DND-41 (cell line): ENCODE results near the gene RAB3C.

Source experiments
- EZH2 ChIP-seq: IDR thresholded peaks from 3 replicates; pipeline ENCODE4 v1.6.1; 2012; ENCODE audit warnings: borderline replicate concordance, low read depth, mild to moderate bottlenecking, moderate library complexity, low read length, inconsistent platforms; ENCODE audit not compliant: severe bottlenecking
- TF ChIP-seq, protein P1 (sequence below): IDR thresholded peaks from 2 replicates; pipeline ENCODE4 v1.5.1; 2012; ENCODE audit warnings: borderline replicate concordance, low read length, moderate library complexity, mild to moderate bottlenecking; ENCODE audit not compliant: poor library complexity, severe bottlenecking; ENCODE audit errors: extremely low read depth

DNA sequence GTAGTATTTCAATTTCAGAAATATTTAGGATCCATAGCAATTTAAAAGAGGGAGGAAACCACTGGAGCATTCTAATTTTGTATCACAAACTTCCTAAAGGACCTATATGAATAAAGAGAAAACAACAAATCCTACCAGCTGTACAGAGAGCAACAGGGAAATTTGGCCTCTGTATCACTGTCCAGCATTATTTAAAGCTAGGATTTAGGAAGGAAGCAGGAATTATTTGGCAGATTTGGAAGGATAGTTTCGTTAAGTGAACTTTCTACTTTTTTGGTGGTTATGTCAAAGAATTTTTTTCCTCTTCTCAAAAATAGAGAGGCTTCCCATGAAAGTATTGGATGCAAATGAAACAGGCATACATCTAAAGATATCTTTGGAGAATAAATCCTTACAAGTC, 269.7 kb downstream of the RAB3C start:
- TF ChIP-seq, protein P1, sequence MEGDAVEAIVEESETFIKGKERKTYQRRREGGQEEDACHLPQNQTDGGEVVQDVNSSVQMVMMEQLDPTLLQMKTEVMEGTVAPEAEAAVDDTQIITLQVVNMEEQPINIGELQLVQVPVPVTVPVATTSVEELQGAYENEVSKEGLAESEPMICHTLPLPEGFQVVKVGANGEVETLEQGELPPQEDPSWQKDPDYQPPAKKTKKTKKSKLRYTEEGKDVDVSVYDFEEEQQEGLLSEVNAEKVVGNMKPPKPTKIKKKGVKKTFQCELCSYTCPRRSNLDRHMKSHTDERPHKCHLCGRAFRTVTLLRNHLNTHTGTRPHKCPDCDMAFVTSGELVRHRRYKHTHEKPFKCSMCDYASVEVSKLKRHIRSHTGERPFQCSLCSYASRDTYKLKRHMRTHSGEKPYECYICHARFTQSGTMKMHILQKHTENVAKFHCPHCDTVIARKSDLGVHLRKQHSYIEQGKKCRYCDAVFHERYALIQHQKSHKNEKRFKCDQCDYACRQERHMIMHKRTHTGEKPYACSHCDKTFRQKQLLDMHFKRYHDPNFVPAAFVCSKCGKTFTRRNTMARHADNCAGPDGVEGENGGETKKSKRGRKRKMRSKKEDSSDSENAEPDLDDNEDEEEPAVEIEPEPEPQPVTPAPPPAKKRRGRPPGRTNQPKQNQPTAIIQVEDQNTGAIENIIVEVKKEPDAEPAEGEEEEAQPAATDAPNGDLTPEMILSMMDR, result no peak
- TF ChIP-seq EZH2, result no peak
